SK-N-SH treated with all-trans-retinoic acid at 6 μM for 48 hours (cell line): ENCODE measurements around the gene KDM4B.

Source experiments
- ATAC-seq: fragments of 200-7000 bp; cut with Tn5 transposase; 3 replicates; pipeline ENCODE4 v1.9.1; 2020; ENCODE audit warnings: mild to moderate bottlenecking, moderate library complexity
- ARNTL ChIP-seq: fragments of 450-650 bp; formaldehyde crosslinking; IDR thresholded peaks from 2 replicates; pipeline ENCODE4 v1.5.0; 2020; ENCODE audit warnings: low read depth, mild to moderate bottlenecking, moderate library complexity, borderline replicate concordance
- BACH2 ChIP-seq: fragments of 250-450 bp; sonication (Bioruptor Pico); IDR thresholded peaks from 2 replicates; pipeline ENCODE4 v1.9.0; 2021; ENCODE audit warnings: mild to moderate bottlenecking, borderline replicate concordance
- ESRRG ChIP-seq: fragments of 250-450 bp; sonication (Bioruptor Pico); IDR thresholded peaks from 2 replicates; pipeline ENCODE4 v1.6.1; 2021; ENCODE audit warnings: mild to moderate bottlenecking
- GLIS3 ChIP-seq: fragments of 250-450 bp; sonication (Bioruptor Pico); IDR thresholded peaks from 2 replicates; pipeline ENCODE4 v1.5.0; 2020; ENCODE audit warnings: mild to moderate bottlenecking, moderate library complexity
- ISL1 ChIP-seq: fragments of 250-450 bp; sonication (Bioruptor Pico); IDR thresholded peaks from 2 replicates; pipeline ENCODE4 v2.1.2; 2022; ENCODE audit warnings: mild to moderate bottlenecking, moderate library complexity
- OSR1 ChIP-seq: fragments of 250-450 bp; sonication (Bioruptor Pico); IDR thresholded peaks from 2 replicates; pipeline ENCODE4 v1.8.0; 2022; ENCODE audit warnings: moderate library complexity, mild to moderate bottlenecking, inconsistent platforms
- PPARA ChIP-seq: fragments of 250-450 bp; sonication (Bioruptor Pico); IDR thresholded peaks from 2 replicates; pipeline ENCODE4 v1.5.0; 2020; ENCODE audit warnings: mild to moderate bottlenecking, borderline replicate concordance
- RARB ChIP-seq: fragments of 250-450 bp; sonication (Bioruptor Pico); IDR thresholded peaks from 2 replicates; pipeline ENCODE4 v1.8.0; 2021; ENCODE audit warnings: mild to moderate bottlenecking, moderate library complexity
- SNAI2 ChIP-seq: fragments of 250-450 bp; sonication (Bioruptor Pico); IDR thresholded peaks from 2 replicates; pipeline ENCODE4 v1.5.0; 2020; ENCODE audit warnings: mild to moderate bottlenecking, moderate library complexity
- TOX ChIP-seq: fragments of 250-450 bp; sonication (Bioruptor Pico); IDR thresholded peaks from 2 replicates; pipeline ENCODE4 v1.8.0; 2021; ENCODE audit warnings: mild to moderate bottlenecking, moderate library complexity, borderline replicate concordance
- ZC3H10 ChIP-seq: fragments of 250-450 bp; sonication (Bioruptor Pico); IDR thresholded peaks from 2 replicates; pipeline ENCODE4 v1.5.1; 2021; ENCODE audit warnings: mild to moderate bottlenecking, moderate library complexity
- ZFP3 ChIP-seq: fragments of 250-450 bp; sonication (Bioruptor Pico); IDR thresholded peaks from 2 replicates; pipeline ENCODE4 v1.5.0; 2020; ENCODE audit warnings: mild to moderate bottlenecking, moderate library complexity
- ZFP30 ChIP-seq: fragments of 450-650 bp; formaldehyde crosslinking; IDR thresholded peaks from 2 replicates; pipeline ENCODE4 v1.5.0; 2022; ENCODE audit warnings: mild to moderate bottlenecking, moderate library complexity
- ZNF565 ChIP-seq: fragments of 450-650 bp; formaldehyde crosslinking; conservative IDR thresholded peaks from 2 replicates; pipeline ENCODE4 v1.5.0; 2020; ENCODE audit warnings: low read depth, mild to moderate bottlenecking, moderate library complexity
- ZNF70 ChIP-seq: fragments of 450-650 bp; formaldehyde crosslinking; IDR thresholded peaks from 2 replicates; pipeline ENCODE4 v1.5.0; 2020; ENCODE audit warnings: mild to moderate bottlenecking, moderate library complexity
- ZNF8 ChIP-seq: fragments of 450-650 bp; formaldehyde crosslinking; IDR thresholded peaks from 2 replicates; pipeline ENCODE4 v1.5.0; 2020; ENCODE audit warnings: mild to moderate bottlenecking, moderate library complexity
- TF ChIP-seq, protein P1 (sequence below): fragments of 250-450 bp; sonication (Bioruptor Pico); IDR thresholded peaks from 2 replicates; pipeline ENCODE4 v1.8.0; 2020; ENCODE audit warnings: mild to moderate bottlenecking, moderate library complexity, borderline replicate concordance
- TF ChIP-seq, protein P2 (sequence below): fragments of 250-450 bp; sonication (Bioruptor Pico); IDR thresholded peaks from 2 replicates; pipeline ENCODE4 v1.8.0; 2021; ENCODE audit warnings: low read depth, mild to moderate bottlenecking, moderate library complexity, borderline replicate concordance
- TF ChIP-seq, protein P3 (sequence below): fragments of 250-450 bp; sonication (Bioruptor Pico); IDR thresholded peaks from 2 replicates; pipeline ENCODE4 v1.5.1; 2020; ENCODE audit warnings: low read depth, mild to moderate bottlenecking, moderate library complexity
- TF ChIP-seq, protein P4 (sequence below): fragments of 250-450 bp; sonication (Bioruptor Pico); IDR thresholded peaks from 2 replicates; pipeline ENCODE4 v1.5.0; 2020; ENCODE audit warnings: mild to moderate bottlenecking, moderate library complexity
- TF ChIP-seq, protein P5 (sequence below): fragments of 250-450 bp; sonication (Bioruptor Pico); IDR thresholded peaks from 2 replicates; pipeline ENCODE4 v1.5.1; 2021; ENCODE audit warnings: mild to moderate bottlenecking, moderate library complexity

KDM4B gene

DNA sequence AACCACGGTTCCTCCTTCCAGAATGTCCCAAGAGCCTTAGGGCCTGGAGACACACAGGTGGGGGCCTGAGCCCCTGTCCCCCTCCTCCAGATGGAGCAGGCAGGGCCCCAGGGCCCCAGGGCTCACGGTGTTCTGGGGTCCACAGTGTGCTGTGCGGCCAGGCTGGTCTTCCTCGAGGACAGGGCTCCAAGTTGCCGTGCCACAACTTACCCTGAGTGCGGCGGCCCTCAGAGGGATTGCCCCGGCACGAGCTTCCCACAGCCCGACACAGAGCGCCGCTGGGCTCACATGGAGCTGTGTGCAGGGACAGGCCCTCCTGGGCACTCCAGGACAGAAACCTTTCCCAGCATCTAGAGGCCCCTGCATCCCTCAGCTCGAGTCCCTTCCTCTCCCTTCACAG lies 160.8 kb downstream of the KDM4B start (continued):
- TF ChIP-seq, protein P1, sequence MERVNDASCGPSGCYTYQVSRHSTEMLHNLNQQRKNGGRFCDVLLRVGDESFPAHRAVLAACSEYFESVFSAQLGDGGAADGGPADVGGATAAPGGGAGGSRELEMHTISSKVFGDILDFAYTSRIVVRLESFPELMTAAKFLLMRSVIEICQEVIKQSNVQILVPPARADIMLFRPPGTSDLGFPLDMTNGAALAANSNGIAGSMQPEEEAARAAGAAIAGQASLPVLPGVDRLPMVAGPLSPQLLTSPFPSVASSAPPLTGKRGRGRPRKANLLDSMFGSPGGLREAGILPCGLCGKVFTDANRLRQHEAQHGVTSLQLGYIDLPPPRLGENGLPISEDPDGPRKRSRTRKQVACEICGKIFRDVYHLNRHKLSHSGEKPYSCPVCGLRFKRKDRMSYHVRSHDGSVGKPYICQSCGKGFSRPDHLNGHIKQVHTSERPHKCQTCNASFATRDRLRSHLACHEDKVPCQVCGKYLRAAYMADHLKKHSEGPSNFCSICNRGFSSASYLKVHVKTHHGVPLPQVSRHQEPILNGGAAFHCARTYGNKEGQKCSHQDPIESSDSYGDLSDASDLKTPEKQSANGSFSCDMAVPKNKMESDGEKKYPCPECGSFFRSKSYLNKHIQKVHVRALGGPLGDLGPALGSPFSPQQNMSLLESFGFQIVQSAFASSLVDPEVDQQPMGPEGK, result no peak
- no peak for TF ChIP-seq RARB (CRISPR knock-in tag)
- no peak for TF ChIP-seq SNAI2 (CRISPR knock-in tag)
- TF ChIP-seq, protein P2, sequence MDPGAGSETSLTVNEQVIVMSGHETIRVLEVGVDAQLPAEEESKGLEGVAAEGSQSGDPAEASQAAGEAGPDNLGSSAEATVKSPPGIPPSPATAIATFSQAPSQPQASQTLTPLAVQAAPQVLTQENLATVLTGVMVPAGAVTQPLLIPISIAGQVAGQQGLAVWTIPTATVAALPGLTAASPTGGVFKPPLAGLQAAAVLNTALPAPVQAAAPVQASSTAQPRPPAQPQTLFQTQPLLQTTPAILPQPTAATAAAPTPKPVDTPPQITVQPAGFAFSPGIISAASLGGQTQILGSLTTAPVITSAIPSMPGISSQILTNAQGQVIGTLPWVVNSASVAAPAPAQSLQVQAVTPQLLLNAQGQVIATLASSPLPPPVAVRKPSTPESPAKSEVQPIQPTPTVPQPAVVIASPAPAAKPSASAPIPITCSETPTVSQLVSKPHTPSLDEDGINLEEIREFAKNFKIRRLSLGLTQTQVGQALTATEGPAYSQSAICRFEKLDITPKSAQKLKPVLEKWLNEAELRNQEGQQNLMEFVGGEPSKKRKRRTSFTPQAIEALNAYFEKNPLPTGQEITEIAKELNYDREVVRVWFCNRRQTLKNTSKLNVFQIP (CRISPR knock-in tag), result no peak
- no peak for TF ChIP-seq ARNTL (CRISPR knock-in tag)

DNA sequence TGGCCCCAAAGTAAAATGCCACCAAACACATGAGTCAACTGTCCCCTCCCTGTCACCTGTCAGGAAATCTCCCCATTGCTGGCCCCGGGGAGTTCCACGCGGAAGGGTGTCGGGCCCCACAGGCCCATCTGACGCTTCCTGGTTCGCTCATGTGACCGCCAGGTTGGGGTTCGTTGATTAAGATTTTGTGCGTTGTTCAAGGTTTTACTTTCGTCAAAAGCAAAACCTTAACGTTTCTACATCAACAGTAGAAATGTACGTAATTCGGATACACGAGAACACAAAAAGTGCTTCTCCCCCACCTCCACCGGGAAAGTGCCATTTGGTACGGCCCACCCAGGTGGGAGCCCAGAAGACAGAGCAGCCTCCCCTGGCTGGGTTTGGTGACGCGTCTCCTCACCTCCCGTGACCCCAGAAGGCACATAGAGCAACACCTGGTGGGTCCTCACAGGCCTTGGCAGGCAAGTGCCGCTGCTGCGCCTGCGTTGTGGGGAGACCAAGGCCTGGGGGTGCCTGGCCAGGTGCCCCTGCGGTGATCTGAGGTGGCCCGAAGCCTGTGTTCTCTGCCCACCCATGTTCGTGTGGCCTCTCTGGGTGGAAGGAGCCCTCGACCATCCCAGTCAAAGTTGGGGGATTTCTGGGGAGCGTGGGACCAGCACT lies 161.6 kb downstream of the KDM4B start:
- ATAC-seq, result no peak
- TF ChIP-seq, protein P3, sequence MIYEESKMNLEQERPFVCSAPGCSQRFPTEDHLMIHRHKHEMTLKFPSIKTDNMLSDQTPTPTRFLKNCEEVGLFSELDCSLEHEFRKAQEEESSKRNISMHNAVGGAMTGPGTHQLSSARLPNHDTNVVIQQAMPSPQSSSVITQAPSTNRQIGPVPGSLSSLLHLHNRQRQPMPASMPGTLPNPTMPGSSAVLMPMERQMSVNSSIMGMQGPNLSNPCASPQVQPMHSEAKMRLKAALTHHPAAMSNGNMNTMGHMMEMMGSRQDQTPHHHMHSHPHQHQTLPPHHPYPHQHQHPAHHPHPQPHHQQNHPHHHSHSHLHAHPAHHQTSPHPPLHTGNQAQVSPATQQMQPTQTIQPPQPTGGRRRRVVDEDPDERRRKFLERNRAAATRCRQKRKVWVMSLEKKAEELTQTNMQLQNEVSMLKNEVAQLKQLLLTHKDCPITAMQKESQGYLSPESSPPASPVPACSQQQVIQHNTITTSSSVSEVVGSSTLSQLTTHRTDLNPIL (CRISPR knock-in tag), result no peak
- TF ChIP-seq TOX (CRISPR knock-in tag) (no peak), PPARA (CRISPR knock-in tag) (no peak), RARB (CRISPR knock-in tag) (no peak), ZFP3 (CRISPR knock-in tag) (no peak), ZFP30 (no peak), ZNF70 (CRISPR knock-in tag) (no peak), ZC3H10 (CRISPR knock-in tag) (no peak), SNAI2 (CRISPR knock-in tag) (no peak)

DNA sequence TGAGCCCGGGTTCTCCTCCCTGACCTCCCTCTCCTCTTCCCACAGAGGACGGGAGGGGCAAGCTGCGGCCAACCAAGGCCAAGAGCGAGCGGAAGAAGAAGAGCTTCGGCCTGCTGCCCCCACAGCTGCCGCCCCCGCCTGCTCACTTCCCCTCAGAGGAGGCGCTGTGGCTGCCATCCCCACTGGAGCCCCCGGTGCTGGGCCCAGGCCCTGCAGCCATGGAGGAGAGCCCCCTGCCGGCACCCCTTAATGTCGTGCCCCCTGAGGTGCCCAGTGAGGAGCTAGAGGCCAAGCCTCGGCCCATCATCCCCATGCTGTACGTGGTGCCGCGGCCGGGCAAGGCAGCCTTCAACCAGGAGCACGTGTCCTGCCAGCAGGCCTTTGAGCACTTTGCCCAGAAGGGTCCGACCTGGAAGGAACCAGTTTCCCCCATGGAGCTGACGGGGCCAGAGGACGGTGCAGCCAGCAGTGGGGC lies 162.2 kb downstream of the KDM4B start:
- ATAC-seq, result no peak
- TF ChIP-seq, protein P1, result no peak
- TF ChIP-seq ZNF8 (CRISPR knock-in tag), result no peak
- no peak for TF ChIP-seq BACH2 (CRISPR knock-in tag)
- TF ChIP-seq, protein P4, sequence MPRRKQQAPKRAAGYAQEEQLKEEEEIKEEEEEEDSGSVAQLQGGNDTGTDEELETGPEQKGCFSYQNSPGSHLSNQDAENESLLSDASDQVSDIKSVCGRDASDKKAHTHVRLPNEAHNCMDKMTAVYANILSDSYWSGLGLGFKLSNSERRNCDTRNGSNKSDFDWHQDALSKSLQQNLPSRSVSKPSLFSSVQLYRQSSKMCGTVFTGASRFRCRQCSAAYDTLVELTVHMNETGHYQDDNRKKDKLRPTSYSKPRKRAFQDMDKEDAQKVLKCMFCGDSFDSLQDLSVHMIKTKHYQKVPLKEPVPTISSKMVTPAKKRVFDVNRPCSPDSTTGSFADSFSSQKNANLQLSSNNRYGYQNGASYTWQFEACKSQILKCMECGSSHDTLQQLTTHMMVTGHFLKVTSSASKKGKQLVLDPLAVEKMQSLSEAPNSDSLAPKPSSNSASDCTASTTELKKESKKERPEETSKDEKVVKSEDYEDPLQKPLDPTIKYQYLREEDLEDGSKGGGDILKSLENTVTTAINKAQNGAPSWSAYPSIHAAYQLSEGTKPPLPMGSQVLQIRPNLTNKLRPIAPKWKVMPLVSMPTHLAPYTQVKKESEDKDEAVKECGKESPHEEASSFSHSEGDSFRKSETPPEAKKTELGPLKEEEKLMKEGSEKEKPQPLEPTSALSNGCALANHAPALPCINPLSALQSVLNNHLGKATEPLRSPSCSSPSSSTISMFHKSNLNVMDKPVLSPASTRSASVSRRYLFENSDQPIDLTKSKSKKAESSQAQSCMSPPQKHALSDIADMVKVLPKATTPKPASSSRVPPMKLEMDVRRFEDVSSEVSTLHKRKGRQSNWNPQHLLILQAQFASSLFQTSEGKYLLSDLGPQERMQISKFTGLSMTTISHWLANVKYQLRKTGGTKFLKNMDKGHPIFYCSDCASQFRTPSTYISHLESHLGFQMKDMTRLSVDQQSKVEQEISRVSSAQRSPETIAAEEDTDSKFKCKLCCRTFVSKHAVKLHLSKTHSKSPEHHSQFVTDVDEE (CRISPR knock-in tag), result no peak
- no peak for TF ChIP-seq SNAI2 (CRISPR knock-in tag)
- no peak for TF ChIP-seq GLIS3
- no peak for TF ChIP-seq ZC3H10 (CRISPR knock-in tag)
- no peak for TF ChIP-seq ZNF565
- TF ChIP-seq ESRRG (CRISPR knock-in tag), result no peak
- TF ChIP-seq, protein P3 (CRISPR knock-in tag), result no peak
- TF ChIP-seq, protein P5, sequence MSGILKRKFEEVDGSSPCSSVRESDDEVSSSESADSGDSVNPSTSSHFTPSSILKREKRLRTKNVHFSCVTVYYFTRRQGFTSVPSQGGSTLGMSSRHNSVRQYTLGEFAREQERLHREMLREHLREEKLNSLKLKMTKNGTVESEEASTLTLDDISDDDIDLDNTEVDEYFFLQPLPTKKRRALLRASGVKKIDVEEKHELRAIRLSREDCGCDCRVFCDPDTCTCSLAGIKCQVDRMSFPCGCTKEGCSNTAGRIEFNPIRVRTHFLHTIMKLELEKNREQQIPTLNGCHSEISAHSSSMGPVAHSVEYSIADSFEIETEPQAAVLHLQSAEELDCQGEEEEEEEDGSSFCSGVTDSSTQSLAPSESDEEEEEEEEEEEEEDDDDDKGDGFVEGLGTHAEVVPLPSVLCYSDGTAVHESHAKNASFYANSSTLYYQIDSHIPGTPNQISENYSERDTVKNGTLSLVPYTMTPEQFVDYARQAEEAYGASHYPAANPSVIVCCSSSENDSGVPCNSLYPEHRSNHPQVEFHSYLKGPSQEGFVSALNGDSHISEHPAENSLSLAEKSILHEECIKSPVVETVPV (CRISPR knock-in tag), result no peak
- no peak for TF ChIP-seq ISL1 (CRISPR knock-in tag)
- no peak for TF ChIP-seq OSR1 (CRISPR knock-in tag)
- TF ChIP-seq ZNF70 (CRISPR knock-in tag), result no peak
- TF ChIP-seq TOX (CRISPR knock-in tag), result no peak
- TF ChIP-seq ZFP30, result no peak
